NAMALWA (cell line): ENCODE results near the gene DPM3.
"Not testable (repeated sequence)": the region's sequence is repeated elsewhere in the genome, so short reads cannot be mapped to it uniquely, and the experiment has no call there.

Experiments
- DNase-seq: peaks from one replicate; pipeline ENCODE4 v3.0.0-alpha.2; 2015; ENCODE audit warnings: low spot score

Gene DPM3

GRCh38 chr1:155175281-155175926 lies 35.1 kb upstream of the DPM3 start:
- peak; percentile 19 for DNase-seq

DNA sequence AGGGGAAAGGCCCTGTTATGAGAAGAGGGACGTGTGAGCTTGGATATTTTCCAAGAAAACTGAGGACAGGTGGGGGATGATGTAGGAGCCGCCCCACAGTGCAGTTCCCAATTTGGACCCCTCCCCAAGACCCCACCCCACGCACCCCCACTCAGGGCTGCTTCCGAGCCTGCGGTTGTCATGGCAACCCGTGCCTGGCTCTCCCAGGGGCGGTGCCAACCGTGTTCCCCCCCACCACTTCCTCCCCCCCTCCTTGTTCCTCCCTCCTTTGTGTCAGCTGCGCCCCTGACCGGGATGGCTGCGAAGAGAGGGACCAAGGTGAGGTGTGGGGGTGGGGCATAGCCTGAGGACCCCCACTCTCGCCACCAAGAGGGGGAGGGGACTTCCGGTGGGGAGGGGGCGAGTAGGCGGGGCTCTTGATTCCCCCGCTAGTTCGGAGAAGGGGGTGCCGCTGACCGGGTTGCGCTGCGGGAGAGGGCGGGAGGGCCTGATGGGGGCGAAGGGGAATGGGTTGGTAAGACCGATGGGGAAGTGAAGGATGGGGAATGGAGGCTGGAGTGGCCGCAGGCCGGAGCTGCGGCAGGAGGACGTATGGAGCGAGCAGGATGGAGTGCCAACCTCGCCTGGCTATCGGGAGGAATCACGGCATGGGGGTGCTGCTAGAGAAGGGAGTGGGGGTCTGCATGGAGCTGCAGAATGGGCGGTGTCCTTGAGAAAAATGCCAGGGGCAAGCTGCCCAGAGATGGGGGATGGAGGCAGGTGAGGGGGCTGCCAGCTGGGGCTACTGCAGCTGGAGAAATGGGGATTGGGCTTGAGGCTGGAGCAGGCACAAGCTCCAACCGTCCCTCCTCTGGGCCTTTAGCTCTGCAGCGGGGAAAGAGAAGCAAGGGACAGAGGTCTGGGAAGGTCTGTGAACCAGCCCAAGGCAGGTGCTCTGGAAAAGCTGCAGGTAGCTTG lies 34.3 kb upstream of the DPM3 start:
- DNase-seq: peak; percentile 54

- DNase-seq: peak; percentile 78
These were observed 33.4 kb upstream of the DPM3 start, which contains the start of gene TRIM46 for GRCh38 chr1:155173478-155174323. TSS of gene TRIM46 (plus strand) at chr1:155173849. CDS start at chr1:155173967, 118 bp downstream.

DNA sequence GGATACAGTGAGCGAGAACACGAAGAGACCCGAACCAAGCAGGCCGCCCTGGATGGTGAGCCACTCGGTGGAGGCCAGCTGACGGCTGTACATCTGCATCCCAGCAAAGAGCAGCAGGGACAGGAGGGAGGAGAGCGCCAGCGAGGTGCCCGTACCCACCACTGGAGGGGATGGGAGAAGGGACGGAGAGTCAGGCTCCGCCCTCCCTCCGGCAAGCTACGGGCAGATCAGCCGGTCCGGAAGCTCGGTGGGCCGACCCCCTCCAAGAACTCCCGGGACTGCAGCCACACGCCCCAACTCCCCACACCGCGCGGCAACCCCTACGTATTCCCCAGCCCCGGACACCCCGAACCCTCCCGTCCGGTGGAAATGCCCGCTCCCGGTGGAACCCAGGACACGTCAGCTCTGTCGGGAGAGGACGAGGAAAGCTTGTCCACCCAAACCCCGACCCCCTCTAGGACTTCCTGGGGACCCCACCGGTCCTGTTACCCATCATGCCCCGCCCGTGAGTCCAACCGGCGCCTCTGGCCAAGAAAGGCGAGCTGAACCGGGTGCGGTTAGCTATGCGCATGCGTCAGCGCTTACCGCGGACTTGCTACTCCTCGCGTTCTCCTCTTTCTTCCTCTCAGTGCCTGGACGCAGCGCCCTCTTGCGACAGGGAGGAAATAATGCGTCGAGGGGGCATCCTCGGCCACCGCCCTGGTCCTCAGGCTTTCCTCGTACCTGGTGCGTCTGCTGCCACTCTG lies 32.6 kb upstream of the DPM3 start, which contains the start of gene KRTCAP2:
Gene KRTCAP2, minus strand, starts transcription at position 573 of the 746 bp plus-strand sequence. Its CDS starts 80 bp downstream, at position 493.
- DNase-seq: peak; percentile 99

DNA sequence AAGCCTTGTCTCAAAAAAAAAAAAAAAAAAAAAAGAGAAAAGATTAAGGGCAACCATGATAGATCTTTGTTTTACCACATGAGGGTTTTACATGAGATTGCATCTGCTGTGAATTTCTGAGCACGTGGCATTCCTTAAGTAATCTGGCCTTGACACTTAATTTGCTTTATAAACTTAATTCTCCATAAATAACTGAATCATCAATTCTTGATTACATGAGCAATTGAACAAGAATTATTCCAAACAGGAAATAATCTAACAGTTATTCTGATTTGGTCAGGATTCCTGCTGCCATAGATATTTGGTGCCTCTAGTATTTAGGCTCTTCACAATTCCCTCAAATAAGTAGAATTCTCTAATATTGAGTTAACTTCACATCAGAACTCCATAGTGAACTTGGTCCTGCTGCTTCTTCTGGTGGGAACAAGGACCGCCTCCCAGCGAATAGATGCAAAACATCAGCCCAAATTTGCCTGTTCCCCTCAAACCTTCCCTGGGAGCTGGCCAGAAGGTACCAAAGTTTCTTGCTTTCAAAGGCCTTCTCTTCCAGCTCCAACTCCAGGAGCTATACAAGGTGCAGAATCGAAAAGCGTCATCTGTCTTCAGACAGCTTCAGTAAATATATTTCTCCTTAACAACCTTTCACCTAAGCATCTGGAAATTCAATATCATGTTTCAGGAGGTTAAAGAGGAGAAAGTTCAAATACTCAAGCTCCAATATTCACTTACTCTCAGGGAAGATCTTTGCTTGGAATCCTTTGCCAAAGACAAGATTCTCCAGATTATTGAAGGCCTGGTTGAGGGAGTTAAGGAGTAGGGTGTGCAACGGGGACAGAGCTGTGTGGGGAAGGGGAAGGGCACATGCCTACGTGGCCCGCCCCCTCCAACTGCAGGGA lies 31.8 kb upstream of the DPM3 start:
- no peak for DNase-seq

GRCh38 chr1:155170806-155171205 lies 30.5 kb upstream of the DPM3 start:
- no peak for DNase-seq

DNA sequence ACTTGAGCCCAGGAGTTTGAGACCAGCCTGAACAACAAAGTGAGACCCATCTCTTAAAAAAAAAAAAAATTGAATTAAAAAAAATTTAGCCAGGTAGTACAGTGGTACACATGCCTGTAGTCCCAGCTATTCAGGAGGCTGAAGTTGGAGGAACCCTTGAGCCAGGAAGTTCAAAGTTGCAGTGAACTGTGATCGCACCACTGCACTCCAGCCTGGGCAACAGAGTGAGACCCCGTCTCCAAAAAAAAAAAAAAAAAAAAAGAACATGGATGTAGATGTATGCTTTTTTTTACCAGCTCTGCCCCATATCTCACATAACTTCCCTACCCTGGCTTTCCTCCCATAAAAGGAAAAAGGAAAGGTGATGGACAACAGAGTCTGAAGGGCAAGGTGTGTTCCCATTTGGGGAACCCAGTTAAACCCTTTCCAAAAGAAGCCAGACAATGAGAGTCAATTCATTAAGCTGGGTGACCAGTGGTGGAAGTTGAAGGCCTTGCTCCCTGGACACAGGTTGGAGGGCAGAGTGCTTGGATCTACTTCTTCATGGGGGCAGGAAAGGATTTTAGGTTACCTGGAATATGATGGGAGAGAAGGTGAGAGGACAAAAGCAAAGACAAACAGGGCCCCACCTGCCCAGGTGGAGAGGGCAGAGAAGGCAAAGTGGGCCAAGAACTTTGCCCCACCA lies 29.9 kb upstream of the DPM3 start:
- DNase-seq: no peak

GRCh38 chr1:155169541-155169940 lies 29.2 kb upstream of the DPM3 start:
- DNase-seq: no peak

DNA sequence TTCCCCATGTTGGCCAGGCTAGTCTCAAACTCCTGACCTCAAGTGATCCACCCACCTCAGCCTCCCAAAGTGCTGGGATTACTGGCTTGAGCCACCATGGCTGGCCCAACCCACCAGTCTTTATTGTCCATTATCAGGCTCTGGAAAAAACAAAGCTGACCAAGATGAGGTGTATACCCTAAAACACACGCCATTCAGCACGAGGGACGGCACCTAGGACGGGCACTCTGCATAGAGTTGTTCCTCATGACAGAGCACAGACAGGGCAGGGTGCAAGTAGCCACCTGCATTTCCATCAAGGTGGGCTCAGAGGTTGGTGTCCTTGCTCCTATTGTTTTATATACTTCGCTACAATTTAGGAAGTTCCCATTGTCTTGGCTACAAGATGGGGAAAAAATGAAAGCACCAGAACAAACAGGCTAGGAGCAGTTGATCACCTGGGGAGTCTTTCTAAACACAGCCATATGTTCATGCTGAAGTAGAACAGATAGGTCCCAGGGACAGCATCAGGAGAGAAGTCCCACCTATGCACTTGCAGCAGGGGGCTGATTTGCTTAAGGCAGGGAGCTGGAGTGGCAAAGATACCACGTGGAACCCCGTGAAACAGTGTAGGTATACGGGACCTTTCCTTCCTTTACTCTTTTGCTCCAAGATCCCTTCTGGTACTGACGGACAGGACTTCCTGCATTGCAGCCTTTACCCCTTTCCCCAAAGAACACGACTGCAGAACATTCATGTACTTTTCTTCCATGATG lies 28.3 kb upstream of the DPM3 start:
- DNase-seq: no peak

- not testable (repeated sequence) for DNase-seq
These were observed 27.7 kb upstream of the DPM3 start for GRCh38 chr1:155168105-155168445.

GRCh38 chr1:155167166-155168104 lies 27.1 kb upstream of the DPM3 start:
- peak; percentile 96 for DNase-seq

GRCh38 chr1:155166471-155167165 lies 26.3 kb upstream of the DPM3 start:
- DNase-seq: peak; percentile 84

- DNase-seq: no peak
These were observed 25.7 kb upstream of the DPM3 start for GRCh38 chr1:155166051-155166470.

- peak; percentile 36 for DNase-seq
These were observed 24.3 kb upstream of the DPM3 start for GRCh38 chr1:155164625-155165024.

DNA sequence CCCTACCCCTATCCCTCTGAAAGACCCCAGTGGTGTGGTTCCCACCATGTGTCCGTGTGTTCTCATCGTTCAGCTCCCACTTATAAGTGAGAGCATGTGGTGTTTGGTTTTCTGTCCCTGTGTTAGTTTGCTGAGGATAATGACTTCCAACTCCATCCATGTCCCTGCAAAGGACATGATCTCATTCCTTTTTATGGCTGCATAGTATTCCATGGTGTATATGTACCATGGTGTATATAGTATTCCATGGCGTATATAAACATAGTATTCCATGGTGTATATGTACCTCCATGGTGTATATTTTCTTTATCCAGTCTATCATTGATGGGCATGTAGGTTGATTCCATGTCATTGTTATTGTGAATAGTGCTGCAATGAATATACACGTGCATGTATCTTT lies 23.5 kb upstream of the DPM3 start:
- not testable (repeated sequence) for DNase-seq

GRCh38 chr1:155162631-155163030 lies 22.3 kb upstream of the DPM3 start:
- DNase-seq: not testable (repeated sequence)

GRCh38 chr1:155160128-155160527 lies 19.8 kb upstream of the DPM3 start:
- no peak for DNase-seq
